Ovary (tissue), 9 donors: ENCODE measurements around the gene TRDMT1. TPM values are rescaled to one million over a fixed set of nuclear protein-coding genes. Genes with fewer than 3 reads are reported as not detected.

ENCODE experiments used
- DNase-seq, 5 donors: peaks; one replicate each; pipeline ENCODE4 v3.0.0-alpha.2; 2019 to 2020
- H3K27ac ChIP-seq, 2 donors: fragments of 200-600 bp; one replicate each; pipeline versions ENCODE4 v1.5.1 to v1.8.0; 2019 to 2022
- H3K27me3 ChIP-seq: fragments of 200-600 bp; one replicate; pipeline ENCODE4 v1.8.0; 2022
- H3K36me3 ChIP-seq: fragments of 200-600 bp; sonication (generic); one replicate; pipeline ENCODE4 v1.5.1; 2019
- H3K4me1 ChIP-seq: one replicate; pipeline ENCODE4 v1.8.1; 2013; ENCODE audit warnings: mild to moderate bottlenecking, moderate library complexity; ENCODE audit not compliant: insufficient read depth
- H3K4me3 ChIP-seq: fragments of 200-600 bp; sonication (generic); one replicate; pipeline ENCODE4 v1.5.1; 2017
- H3K9me3 ChIP-seq, 2 donors: fragments of 200-600 bp in 1 of 2; sonication (generic) in 1 of 2; one replicate each; pipeline versions ENCODE4 v1.5.1 to v1.8.1; 2013 to 2019; ENCODE audit warnings: mild to moderate bottlenecking in 1 of 2, moderate library complexity in 1 of 2
- CTCF ChIP-seq, 3 donors: fragments of 450-650 bp in 2 of 3; fragments of 200-600 bp in 1 of 3; IDR thresholded peaks; one replicate each; pipeline versions ENCODE4 v1.5.1 to v1.8.0; 2016 to 2022; ENCODE audit warnings: antibody characterized with exemption in 3 of 3, mild to moderate bottlenecking in 1 of 3
- EP300 ChIP-seq: sonication (generic); formaldehyde crosslinking; IDR thresholded peaks from one replicate; pipeline ENCODE4 v1.6.1; 2017; ENCODE audit warnings: antibody characterized with exemption
- POLR2A ChIP-seq: fragments of 450-650 bp; IDR thresholded peaks from one replicate; pipeline ENCODE4 v1.6.1; 2017; ENCODE audit warnings: antibody characterized with exemption, mild to moderate bottlenecking, moderate library complexity
- WGBS, 3 donors: extraction: QIAGEN DNeasy Blood & Tissue Kit in 1 of 3; methylation state at CpG; one replicate each; pipeline versions ENCODE4 v1.1.5 to v1.1.7; 2013 to 2017; 5-methylcytosine and 5-hydroxymethylcytosine counted together
- intact Hi-C, 4 donors: fragments of 100-400 bp; cut with DNase I; formaldehyde crosslinking; loops; one replicate each; pipeline versions ENCODE4 v1.11.0 to v1.15.1; 2022 to 2023
- polyA plus RNA-seq, 2 donors: library from polyadenylated mRNA; stranded (reverse); fragments of 200-250 nt in 1 of 2; fragments of 350-450 nt in 1 of 2; fragmentation: Illumina TruSeq in 1 of 2; extraction: RNeasy Lipid Tissue Mini Kit (QIAGEN cat#74804) in 1 of 2; gene quantifications; one replicate each; pipeline ENCODE4 v1.2.3, GENCODE V29; 2013 to 2014
- total RNA-seq, 7 donors: library from RNA; depleted of rRNA in 2 of 7; stranded (reverse); fragments of >200 nt in 2 of 7; fragmentation: NEBNext Ultra II Directional in 3 of 7; extraction: Animal tissue kit (Norgen Biotek cat#: 25700) in 3 of 7; gene quantifications; one replicate each; pipeline versions ENCODE4 v1.1.0 to v1.2.4, GENCODE V29; 2016 to 2023
- donor health status: DM: no; HTN: no; CAD: no; lungs with moderate emphysema.
- donor health status: DM: no; HTN: no; CAD: no.
- donor health status: Bipolar disorder and iron deficiency.
- donor health status: DM: yes; HTN: yes; CAD: no.
- donor health status: DM: no; HTN: no; CAD: no.
- donor health status: DM: yes; HTN: yes; CAD: no.

Gene TRDMT1
- total and polyA plus RNA-seq, 9 donors, result 3.2 to 24.3 (median 15.9) TPM

DNA sequence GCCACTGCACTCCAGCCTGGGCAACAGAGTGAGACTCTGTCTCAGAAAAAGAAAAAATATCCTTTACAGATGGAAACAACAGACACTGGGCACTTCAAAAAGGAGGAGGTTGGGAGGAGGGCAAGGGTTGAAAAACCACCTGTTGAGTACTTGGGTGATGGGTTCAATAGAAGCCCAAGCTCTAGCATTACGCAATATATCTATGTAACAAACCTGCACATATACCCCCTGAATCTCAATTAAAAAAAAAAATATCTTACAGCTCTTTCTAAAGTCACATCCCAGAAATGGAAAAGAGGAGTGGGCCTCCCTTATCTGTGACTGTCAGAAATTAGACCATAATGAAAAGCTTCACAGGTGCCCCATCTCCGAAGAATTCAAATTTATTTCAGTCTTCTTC is 38.6 kb upstream of the TRDMT1 start:
- Histone ChIP-seq H3K9me3 (no peaks in the 10 kb centered on the region), H3K27me3 (no peaks in the 10 kb centered on the region), H3K27ac (no peak overlapping the region), H3K4me1 (peaks cover 3% of the 10 kb centered on the region), H3K4me3 (no peak overlapping the region), H3K36me3 (no peaks in the 10 kb centered on the region)
- WGBS, 3 donors, result 81 to 91% (median 88%) methylated on average over 2 of the region's 2 CpGs
- intact Hi-C loops, result no loop called here
- no peak for DNase-seq
- TF ChIP-seq POLR2A (no peak), CTCF (IDR thresholded peaks at IDR 0.05) (no peak), EP300 (no peak)

DNA sequence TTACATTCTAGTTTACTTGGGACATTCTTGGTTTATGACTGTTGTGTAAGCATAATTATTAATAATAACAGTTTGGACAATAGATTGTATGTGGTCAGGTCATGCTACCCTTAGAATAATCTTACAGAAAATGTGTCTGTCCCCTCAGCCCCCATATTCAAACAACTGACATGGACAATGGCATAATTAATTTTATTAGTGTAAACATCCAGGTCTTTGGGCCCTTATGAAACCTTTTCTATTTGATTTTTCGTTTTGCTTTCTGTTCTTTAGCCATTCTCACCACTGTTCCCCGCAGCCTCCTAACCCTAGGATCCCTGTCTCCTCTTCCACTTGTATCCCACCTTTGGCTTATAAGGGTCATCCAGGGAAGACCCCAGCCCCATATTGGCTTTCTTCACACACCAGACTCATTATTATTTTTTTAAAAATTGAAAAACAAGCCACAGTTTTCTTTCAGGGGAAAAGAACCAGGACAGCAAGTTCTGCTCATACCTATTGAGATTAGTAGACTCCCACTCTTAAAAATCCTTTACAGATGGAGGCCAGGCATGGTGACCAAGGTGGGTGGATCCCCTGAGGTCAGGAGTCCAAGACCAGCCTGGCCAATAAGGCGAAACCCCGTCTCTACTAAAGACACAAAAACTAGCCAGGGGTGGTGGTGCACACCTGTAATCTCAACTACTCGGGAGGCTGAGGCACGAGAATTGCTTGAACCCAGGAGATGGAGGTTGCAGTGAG is 38.0 kb upstream of the TRDMT1 start:
- Histone ChIP-seq H3K36me3 (no peaks in the 10 kb centered on the region), H3K4me3 (no peak overlapping the region), H3K27ac (no peak overlapping the region), H3K27me3 (no peaks in the 10 kb centered on the region), H3K9me3 (no peaks in the 10 kb centered on the region), H3K4me1 (peaks cover 6% of the 10 kb centered on the region)
- 83 to 89% (median 88%) methylated on average over 6 of the region's 6 CpGs for WGBS, 3 donors
- no peak for DNase-seq
- intact Hi-C loops, result loop anchor here in 1 of 4 donors (5.0 kb wide), 1 partner anchor 347 kb away; no protein-coding TSS in a partner anchor
- TF ChIP-seq POLR2A (no peak), EP300 (no peak), CTCF (IDR thresholded peaks at IDR 0.05) (no peak)

DNA sequence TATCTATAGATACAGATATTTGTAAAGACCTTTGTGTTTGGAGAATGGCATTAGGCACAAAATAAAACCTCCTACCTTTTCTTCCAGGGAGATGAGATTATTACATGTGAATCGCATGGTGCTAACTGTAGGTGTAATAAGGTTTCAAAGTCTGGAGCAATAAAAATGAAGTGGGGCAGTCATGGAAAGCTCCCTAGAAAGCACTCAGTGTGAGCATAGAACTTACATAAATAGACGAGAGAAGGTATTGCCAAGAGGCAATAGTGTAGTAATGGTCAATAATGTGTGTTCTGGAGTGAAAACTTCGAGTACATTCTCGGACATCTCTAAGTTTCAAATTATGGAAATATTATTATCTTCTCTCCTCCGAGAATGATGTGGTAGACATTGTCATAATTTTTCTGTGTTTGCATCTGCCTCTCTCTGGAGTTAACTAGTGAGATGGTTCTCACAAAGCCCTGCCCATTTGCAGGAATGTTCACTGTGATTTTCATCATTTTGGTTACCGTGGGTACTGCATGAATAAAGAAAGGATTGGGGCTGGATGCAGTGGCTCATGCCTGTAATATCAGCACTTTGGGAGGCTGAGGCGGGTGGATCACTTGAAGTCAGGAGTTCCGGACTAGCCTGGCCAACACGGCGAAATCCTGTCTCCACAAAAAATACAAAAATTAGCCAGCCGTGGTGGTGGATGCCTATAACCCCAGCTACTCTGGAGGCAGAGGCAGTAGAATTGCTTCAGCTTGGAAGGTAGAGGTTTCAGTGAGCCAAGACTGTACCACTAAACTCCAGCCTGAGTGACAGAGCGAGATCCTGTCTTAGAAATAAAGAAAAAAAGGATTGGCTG is 37.2 kb upstream of the TRDMT1 start:
- peak overlapping the region in 1 of 2 donors; percentile 41 for H3K27ac ChIP-seq
- no peaks in the 10 kb centered on the region for H3K36me3 ChIP-seq
- H3K4me3 ChIP-seq, result no peak overlapping the region
- intact Hi-C loops, result loop anchor here in 1 of 4 donors (5.0 kb wide), 1 partner anchor 346 kb away; no protein-coding TSS in a partner anchor
- no peaks in the 10 kb centered on the region for H3K9me3 ChIP-seq
- peaks cover 9% of the 10 kb centered on the region for H3K4me1 ChIP-seq
- TF ChIP-seq POLR2A, result no peak
- peak in 1 of 3 donors; percentile 19 for TF ChIP-seq CTCF (IDR thresholded peaks at IDR 0.05)
- no peak for TF ChIP-seq EP300
- no peaks in the 10 kb centered on the region for H3K27me3 ChIP-seq
- DNase-seq, result peak in 1 of 5 donors; percentile 46
- WGBS, 3 donors, result 18 to 29% (median 19%) methylated on average over 12 of the region's 12 CpGs

GRCh38 chr10:17237915-17238444 is 36.5 kb upstream of the TRDMT1 start:
- H3K4me3 ChIP-seq, result no peak overlapping the region
- TF ChIP-seq POLR2A (no peak), CTCF (IDR thresholded peaks at IDR 0.05) (no peak), EP300 (no peak)
- peaks cover 11% of the 10 kb centered on the region for H3K4me1 ChIP-seq
- intact Hi-C loops, result loop anchor here in 1 of 4 donors (5.0 kb wide), 1 partner anchor 346 kb away; no protein-coding TSS in a partner anchor
- WGBS, 3 donors, result 49 to 61% (median 51%) methylated on average over 4 of the region's 4 CpGs
- H3K36me3 ChIP-seq, result no peaks in the 10 kb centered on the region
- H3K27me3 ChIP-seq, result no peaks in the 10 kb centered on the region
- H3K9me3 ChIP-seq, result no peaks in the 10 kb centered on the region
- no peak for DNase-seq
- no peak overlapping the region for H3K27ac ChIP-seq
